K562 (cell line): ENCODE measurements around the gene ATP8B4. TPM values are rescaled to one million over a fixed set of nuclear protein-coding genes. Genes with fewer than 3 reads are reported as not detected.

Source experiments
- ATAC-seq: fragments of 200-7000 bp; cut with Tn5 transposase; 3 replicates; pipeline ENCODE4 v1.9.1; 2020; ENCODE audit warnings: moderate library complexity
- BruUV-seq: library from RNA; stranded (reverse); fragments of 400-500 nt; replicated peaks from 2 replicates; lab custom pipeline; 2021; lab: Mats Ljungman, UMichigan
- CTCF ChIA-PET: fragments of 300-600 bp; formaldehyde crosslinking; extraction: SDS; loops from one replicate; lab custom pipeline; 2021; ENCODE audit warnings: low intra/inter-chr PET ratio; lab: Yijun Ruan, JAX
- POLR2A ChIA-PET: fragments of 300-600, 350-650 bp; sonication (Branson Sonifier 250); formaldehyde crosslinking; extraction: SDS; loops from one replicate; lab custom pipeline; 2021; ENCODE audit warnings: antibody characterized with exemption, inconsistent platforms; lab: Yijun Ruan, JAX
- DNase-seq, 4 experiments: peaks; one replicate each; pipeline versions ENCODE4 v3.0.0 to v3.0.0-alpha.2; 2011 to 2018; ENCODE audit warnings: low spot score in 3 of 4, mixed read lengths in 3 of 4; ENCODE audit errors: extremely low read depth in 1 of 4
- FAIRE-seq: peaks from 2 replicates; lab custom pipeline; 2011; peaks lifted over from hg19 to GRCh38; lab: Jason Lieb, UNC
- H2AFZ ChIP-seq: 2 replicates; pipeline ENCODE4 v1.6.0; 2011; ENCODE audit warnings: low read depth, low read length, control low read depth, inconsistent platforms
- H3K27ac ChIP-seq: fragments of 200-600 bp; 3 replicates; pipeline ENCODE4 v1.8.0; 2011; ENCODE audit warnings: low read depth, mild to moderate bottlenecking, control low read depth, inconsistent platforms, low read length, moderate library complexity, mixed read lengths; ENCODE audit errors: extremely low read depth
- H3K27me3 ChIP-seq, 2 experiments: fragments of 300-600 bp in 1 of 2; 2 replicates in 1 of 2; 3 replicates in 1 of 2; pipeline versions ENCODE4 v1.6.0 to v1.8.0; 2011; ENCODE audit warnings: inconsistent platforms in 2 of 2, low read length in 2 of 2, mild to moderate bottlenecking in 1 of 2, mixed read lengths in 1 of 2, moderate library complexity in 1 of 2; ENCODE audit not compliant: control insufficient read depth in 2 of 2, insufficient read depth in 2 of 2
- H3K36me3 ChIP-seq: fragments of 300-600 bp; 3 replicates; pipeline ENCODE4 v1.8.0; 2011; ENCODE audit warnings: mild to moderate bottlenecking, low read length, inconsistent platforms; ENCODE audit not compliant: control insufficient read depth, insufficient read depth
- H3K4me1 ChIP-seq, 2 experiments: fragments of 200-600 bp in 1 of 2; replicated peaks in 1 of 2; 2 replicates in 1 of 2; 3 replicates in 1 of 2; pipeline versions ENCODE4 v1.5.1 to v1.8.0; 2011; ENCODE audit warnings: inconsistent platforms in 2 of 2, low read length in 2 of 2, mild to moderate bottlenecking in 1 of 2, mixed read lengths in 1 of 2, moderate library complexity in 1 of 2; ENCODE audit not compliant: control insufficient read depth in 2 of 2, insufficient read depth in 2 of 2
- H3K4me2 ChIP-seq: 2 replicates; pipeline ENCODE4 v1.6.1; 2011; ENCODE audit warnings: low read length, control low read depth, inconsistent platforms, mixed read lengths; ENCODE audit not compliant: insufficient read depth
- H3K4me3 ChIP-seq: fragments of 200-600 bp; sonication (generic), shearing (Covaris generic); 2 replicates; pipeline ENCODE4 v1.5.1; 2016; ENCODE audit warnings: control low read depth, inconsistent platforms
- H3K79me2 ChIP-seq: fragments of 200-600 bp; 3 replicates; pipeline ENCODE4 v1.8.0; 2011; ENCODE audit warnings: low read length, inconsistent platforms; ENCODE audit not compliant: control insufficient read depth, insufficient read depth
- H3K9ac ChIP-seq, 2 experiments: 2 replicates each; pipeline versions ENCODE4 v1.6.0 to v1.6.1; 2011; ENCODE audit warnings: low read depth in 2 of 2, low read length in 2 of 2, control low read depth in 1 of 2, inconsistent platforms in 1 of 2, mild to moderate bottlenecking in 1 of 2, mixed read lengths in 1 of 2; ENCODE audit not compliant: insufficient read depth in 1 of 2
- H3K9me1 ChIP-seq: one replicate; pipeline ENCODE4 v1.6.0; 2011; ENCODE audit warnings: inconsistent platforms, mild to moderate bottlenecking, low read length, moderate library complexity; ENCODE audit not compliant: control insufficient read depth, insufficient read depth
- H3K9me3 ChIP-seq: replicated peaks from 2 replicates; pipeline ENCODE4 v1.5.1; 2011; ENCODE audit warnings: low read depth, low read length, inconsistent platforms; ENCODE audit not compliant: control insufficient read depth, insufficient read depth
- H4K20me1 ChIP-seq: replicated peaks from 2 replicates; pipeline ENCODE4 v1.6.1; 2011; ENCODE audit warnings: low read length, inconsistent platforms, mixed read lengths; ENCODE audit not compliant: control insufficient read depth, insufficient read depth
- SMAD4 ChIP-seq: fragments of 250-450 bp; sonication (Bioruptor Pico); conservative IDR thresholded peaks from 2 replicates; pipeline ENCODE4 v1.8.0; 2021; ENCODE audit warnings: inconsistent platforms, mild to moderate bottlenecking, moderate library complexity
- ZNF444 ChIP-seq: fragments of 250-450 bp; sonication (Bioruptor Pico); IDR thresholded peaks from 2 replicates; pipeline ENCODE4 v1.4.0; 2020; ENCODE audit warnings: mild to moderate bottlenecking, moderate library complexity
- WGBS: fragments of 100-300 bp; shearing (Covaris generic); methylation state at CpG from one replicate; pipeline ENCODE4 v1.1.6; 2016; ENCODE audit warnings: low coverage, mixed read lengths; ENCODE audit not compliant: insufficient coverage; ENCODE audit errors: missing lambda C conversion rate; 5-methylcytosine and 5-hydroxymethylcytosine counted together
- in situ Hi-C: fragments of 300-500 bp; cut with MboI; formaldehyde crosslinking; loops from 4 replicates; pipeline ENCODE4 v1.15.0; 2018; ENCODE audit warnings: inconsistent platforms, mixed read lengths
- intact Hi-C: fragments of 100-400 bp; cut with micrococcal nuclease; formaldehyde crosslinking; loops from 2 replicates; pipeline ENCODE4 v1.14.2; 2022
- polyA plus RNA-seq, 8 experiments: library from polyadenylated mRNA; depleted of rRNA in 4 of 8; stranded (reverse) in 5 of 8; unstranded in 3 of 8; fragments of >200 nt; fragmentation: Nextera tagmentation in 2 of 8; fragmentation: Illumina TruSeq in 1 of 8; extraction: Ambion mirVana in 2 of 8; extraction: Trizol in 1 of 8; gene quantifications; 2 replicates each; pipeline versions ENCODE4 v1.2.1 to v1.2.3, GENCODE V29; 2011 to 2014; ENCODE audit warnings: inconsistent platforms in 1 of 8, missing spikeins in 1 of 8
- total RNA-seq, 7 experiments: library from RNA; depleted of rRNA in 6 of 7; stranded (reverse); fragments of >200 nt in 6 of 7; fragmentation: Illumina TruSeq in 2 of 7; extraction: Trizol in 2 of 7; gene quantifications; 2 replicates each; pipeline versions ENCODE4 v1.2.1 to v1.2.3, GENCODE V29; 2011 to 2021; ENCODE audit warnings: low replicate concordance in 1 of 7
- TF ChIP-seq, protein P1 (sequence below), 2 experiments: fragments of 200-800 bp in 1 of 2; sonication (Bioruptor generic) in 1 of 2; sonication (generic) in 1 of 2; formaldehyde crosslinking in 1 of 2; IDR thresholded peaks in 1 of 2; conservative IDR thresholded peaks in 1 of 2; 2 replicates each; pipeline versions ENCODE4 v1.5.0 to v1.6.1; 2016 to 2020; ENCODE audit warnings: missing compliant biosample characterization in 1 of 2, missing genetic modification characterization in 1 of 2, missing genetic modification reagents in 1 of 2

Gene ATP8B4
- total and polyA plus RNA-seq, 9 of the 15 experiments (the other 6 are each of a cell fraction or from before 2014, with no cell fraction given) = 0.14 to 2.5 (median 0.44) TPM

DNA sequence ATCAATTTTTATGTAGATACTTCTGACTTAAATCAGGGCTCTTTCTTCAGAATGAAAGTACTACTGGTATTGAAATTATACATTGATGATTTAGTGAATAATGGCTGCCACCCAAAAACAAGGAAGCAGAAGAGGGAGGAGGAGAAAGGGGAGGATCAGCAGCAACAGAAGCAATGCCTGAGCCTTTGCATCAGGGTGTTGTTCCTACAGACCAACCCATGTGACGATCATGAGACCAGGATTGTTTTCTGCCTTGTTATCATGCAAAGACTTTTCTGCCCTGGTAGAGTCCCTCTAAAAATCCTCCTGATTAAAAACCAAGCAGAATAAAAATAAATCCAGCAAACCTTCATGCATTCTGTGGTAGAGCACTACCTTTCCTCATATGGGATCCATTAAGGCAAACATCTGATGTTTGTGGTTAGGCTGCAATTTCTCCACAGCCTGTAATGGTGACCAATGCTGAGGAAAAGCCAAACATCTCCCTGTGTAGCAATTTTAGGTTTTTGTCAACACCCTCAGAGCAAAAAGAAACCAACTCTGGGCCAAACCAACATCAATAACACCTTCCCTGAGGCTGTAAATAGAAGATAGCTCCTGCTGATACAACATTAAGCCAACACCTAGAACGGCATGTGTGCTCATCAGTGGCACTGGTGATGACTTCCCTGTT, 191.7 kb downstream of the ATP8B4 start:
- intact Hi-C loops (no loop called here), in situ Hi-C loops (no loop called here)
- H3K36me3 ChIP-seq = no peaks in the 10 kb centered on the region
- POLR2A ChIA-PET = no interaction called here
- H3K27ac ChIP-seq = no peak overlapping the region
- DNase-seq (no peak), ATAC-seq (no peak), FAIRE-seq (no peak)
- no TSS peak for BruUV-seq
- H3K4me2 ChIP-seq = no peak overlapping the region
- WGBS = 0% methylated on average over 2 of the region's 2 CpGs
- no peak overlapping the region for H3K4me3 ChIP-seq
- H3K4me1 ChIP-seq = no peaks in the 10 kb centered on the region
- TF ChIP-seq SMAD4 (CRISPR knock-in tag) (no peak), ZNF444 (CRISPR knock-in tag) (no peak)
- TF ChIP-seq, protein P1, sequence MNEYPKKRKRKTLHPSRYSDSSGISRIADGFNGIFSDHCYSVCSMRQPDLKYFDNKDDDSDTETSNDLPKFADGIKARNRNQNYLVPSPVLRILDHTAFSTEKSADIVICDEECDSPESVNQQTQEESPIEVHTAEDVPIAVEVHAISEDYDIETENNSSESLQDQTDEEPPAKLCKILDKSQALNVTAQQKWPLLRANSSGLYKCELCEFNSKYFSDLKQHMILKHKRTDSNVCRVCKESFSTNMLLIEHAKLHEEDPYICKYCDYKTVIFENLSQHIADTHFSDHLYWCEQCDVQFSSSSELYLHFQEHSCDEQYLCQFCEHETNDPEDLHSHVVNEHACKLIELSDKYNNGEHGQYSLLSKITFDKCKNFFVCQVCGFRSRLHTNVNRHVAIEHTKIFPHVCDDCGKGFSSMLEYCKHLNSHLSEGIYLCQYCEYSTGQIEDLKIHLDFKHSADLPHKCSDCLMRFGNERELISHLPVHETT (CRISPR knock-in tag; conservative IDR thresholded peaks at IDR 0.05 in 1 of 2, IDR thresholded peaks at IDR 0.05 in 1 of 2) = 0 out of 4 replicates have a peak, but pooled peaks of 1 of the 2 experiments have one; percentile 29
- no peaks in the 10 kb centered on the region for H3K9me1 ChIP-seq
- no peaks in the 10 kb centered on the region for H3K9me3 ChIP-seq
- CTCF ChIA-PET = no interaction called here
- H4K20me1 ChIP-seq = no peaks in the 10 kb centered on the region
- no peaks in the 10 kb centered on the region for H3K27me3 ChIP-seq
- no peaks in the 10 kb centered on the region for H3K79me2 ChIP-seq
- no peak overlapping the region for H3K9ac ChIP-seq
- no peak overlapping the region for H2AFZ ChIP-seq
